GM19467 (cell line): Measurements from ENCODE around the gene SCEL.
"Not testable (repeated sequence)": the region's sequence is repeated elsewhere in the genome, so short reads cannot be mapped to it uniquely, and the experiment has no call there.

Experiments used
- ATAC-seq: cut with Tn5 transposase; IDR thresholded peaks from one replicate; pipeline ENCODE4 v1.9.1; 2021; ENCODE audit warnings: mild to moderate bottlenecking, moderate library complexity; ENCODE audit not compliant: unreplicated experiment

Gene SCEL

DNA sequence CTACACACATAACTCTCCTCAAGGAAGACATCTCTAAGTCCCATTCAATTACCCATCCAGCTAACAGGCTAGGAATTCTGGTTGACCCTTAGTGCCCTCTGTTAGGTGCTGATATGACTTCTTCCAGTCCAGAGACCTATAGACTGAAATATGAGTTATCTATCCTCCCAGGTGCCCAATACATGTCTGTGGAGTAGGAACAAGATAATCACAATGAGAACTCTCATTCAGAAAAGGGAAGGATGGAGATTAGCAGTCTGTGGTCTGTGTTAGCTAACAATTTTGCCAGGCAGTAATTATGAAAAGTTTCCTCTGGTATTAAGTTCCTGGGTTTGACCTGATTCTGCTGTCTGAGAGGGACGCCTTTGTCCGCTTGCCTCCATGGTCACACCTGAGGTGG, 117.8 kb downstream of the SCEL start:
- no peak for ATAC-seq

DNA sequence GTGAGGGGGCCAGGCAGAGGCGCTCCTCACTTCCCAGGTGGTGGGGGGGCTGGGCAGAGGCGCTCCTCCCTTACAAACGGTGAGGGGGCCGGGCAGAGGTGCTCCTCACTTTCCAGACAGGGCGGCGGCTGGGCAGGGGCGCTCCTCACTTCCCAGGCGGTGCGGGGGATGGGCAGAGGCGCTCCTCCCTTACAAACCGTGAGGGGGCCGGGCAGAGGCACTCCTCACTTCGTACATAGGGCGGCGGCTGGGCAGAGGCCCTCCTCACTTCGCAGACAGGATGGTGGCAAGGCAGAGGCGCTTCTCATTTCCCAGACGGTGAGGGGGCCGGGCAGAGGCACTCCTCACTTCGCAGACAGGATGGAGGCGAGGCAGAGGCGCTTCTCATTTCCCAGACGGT, 124.5 kb downstream of the SCEL start:
- not testable (repeated sequence) for ATAC-seq

DNA sequence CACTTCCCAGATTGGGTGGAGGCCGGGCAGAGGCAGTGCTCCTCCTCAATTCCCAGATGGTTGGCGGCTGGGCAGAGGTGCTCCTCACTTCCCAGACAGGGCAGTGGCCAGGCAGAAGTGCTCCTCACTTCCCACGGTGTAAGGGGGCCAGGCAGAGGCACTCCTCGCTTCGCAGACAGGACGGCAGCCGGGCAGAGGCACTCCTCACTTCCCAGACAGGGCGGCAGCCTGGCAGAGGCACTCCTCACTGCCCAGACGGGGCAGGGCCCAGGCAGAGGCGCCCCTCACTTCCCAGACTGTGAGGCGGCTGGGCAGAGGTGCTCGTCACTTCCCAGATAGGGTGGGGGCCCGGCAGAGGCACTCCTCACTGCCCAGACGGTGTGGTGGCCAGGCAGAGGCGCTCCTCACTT, 125.3 kb downstream of the SCEL start:
- no peak for ATAC-seq

DNA sequence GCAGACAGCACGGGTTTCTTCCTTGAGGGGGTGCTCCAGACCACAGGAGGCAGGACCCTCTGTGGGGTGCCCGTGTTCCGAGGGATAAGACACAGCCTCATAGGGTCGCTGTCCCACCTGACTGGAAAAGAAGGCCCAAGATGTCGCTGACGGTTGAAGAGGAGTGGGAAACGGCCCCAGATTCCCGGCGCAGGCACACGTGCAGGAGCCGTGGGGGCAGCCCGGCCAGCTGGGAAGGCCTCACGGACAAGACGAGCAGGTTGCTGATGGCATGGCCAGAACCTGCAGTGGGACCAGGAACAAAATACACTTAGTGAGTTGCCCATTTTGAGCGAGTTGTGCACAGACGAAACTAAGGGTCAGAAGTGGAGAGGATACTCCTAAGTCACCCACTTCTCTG, 126.8 kb downstream of the SCEL start:
- not testable (repeated sequence) for ATAC-seq

DNA sequence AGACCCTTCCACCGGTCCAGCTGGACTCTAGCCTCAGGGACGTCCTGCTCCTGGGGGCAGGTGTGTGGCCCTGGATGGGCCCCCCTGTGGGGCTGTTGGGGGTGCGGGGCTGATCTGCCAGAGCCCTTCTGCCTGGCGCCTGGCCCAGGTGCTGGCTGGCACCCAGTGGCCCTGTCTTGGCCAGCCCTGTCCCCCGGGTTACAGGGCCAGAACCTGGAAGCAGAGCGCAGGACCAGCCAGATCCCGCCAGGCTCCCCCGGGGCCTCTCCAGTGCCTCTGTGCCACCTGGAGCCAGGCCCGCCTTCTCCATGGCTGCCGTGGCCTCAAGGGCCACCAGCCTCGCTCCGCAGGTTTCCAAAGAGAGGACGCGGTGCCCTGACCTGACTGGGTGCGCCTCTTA, 127.3 kb downstream of the SCEL start:
- ATAC-seq = not testable (repeated sequence)

DNA sequence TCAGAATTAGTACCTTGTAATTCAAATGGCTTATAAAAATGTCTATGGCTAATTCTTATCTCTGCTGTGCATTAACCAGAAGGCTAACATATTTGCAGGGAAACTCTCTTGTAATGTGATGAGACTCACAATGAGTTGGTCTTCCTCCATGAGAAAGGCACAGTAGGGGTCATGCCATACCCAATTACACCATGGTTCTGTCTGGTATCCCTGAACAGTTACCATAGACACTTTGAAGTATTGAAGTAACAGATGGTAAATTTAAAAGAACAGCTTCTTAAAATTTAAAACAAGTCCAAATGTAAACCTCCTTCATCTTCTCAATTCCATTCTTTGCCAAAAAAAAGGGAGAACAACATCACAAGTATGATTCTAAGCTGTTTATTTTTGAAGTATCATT, 139.3 kb downstream of the SCEL start:
- no peak for ATAC-seq

DNA sequence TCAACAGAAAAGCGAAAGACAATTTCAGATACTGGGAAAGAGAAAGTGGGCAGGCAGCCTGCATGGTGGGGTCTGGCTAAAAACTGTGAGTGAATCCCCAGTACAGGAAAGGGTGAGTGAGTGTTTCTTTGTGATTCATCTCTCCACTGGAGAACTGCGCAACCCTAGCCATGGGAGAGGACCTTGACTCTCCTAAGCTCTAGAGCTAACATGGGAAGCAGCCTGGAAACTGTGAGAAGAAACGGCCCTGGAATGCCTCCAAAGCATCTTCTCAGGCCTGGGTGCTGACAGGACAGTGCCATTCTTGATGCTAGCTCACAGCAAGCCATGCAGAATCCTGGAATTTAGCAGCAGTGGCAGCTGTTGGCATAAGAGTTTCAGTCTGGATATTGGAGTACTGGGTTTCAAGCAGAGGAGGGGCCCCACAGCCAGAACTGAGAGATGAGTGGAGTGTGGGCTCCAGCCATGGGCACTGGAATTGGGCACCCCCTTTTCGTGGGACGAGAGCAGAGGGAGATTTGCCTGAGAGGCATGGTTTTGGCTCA, 143.3 kb downstream of the SCEL start:
- no peak for ATAC-seq

DNA sequence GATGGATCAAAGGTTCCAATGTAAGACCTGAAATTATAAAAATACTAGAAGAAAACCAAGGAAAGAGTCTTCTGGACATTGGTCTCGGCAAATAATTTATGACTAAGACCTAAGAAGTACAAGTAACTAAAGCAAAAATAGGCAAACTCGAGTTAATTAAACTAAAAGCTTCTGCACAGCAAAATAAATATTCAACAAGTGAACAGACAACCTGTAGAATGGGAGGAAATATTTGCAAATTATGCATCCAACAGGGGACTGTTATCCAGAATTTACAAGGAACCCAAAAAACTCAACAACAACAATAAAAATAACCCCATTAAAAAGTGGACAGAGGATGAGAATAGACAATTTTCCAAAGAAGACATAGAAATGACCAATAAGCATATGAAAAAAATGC, 152.3 kb downstream of the SCEL start:
- ATAC-seq = no peak

DNA sequence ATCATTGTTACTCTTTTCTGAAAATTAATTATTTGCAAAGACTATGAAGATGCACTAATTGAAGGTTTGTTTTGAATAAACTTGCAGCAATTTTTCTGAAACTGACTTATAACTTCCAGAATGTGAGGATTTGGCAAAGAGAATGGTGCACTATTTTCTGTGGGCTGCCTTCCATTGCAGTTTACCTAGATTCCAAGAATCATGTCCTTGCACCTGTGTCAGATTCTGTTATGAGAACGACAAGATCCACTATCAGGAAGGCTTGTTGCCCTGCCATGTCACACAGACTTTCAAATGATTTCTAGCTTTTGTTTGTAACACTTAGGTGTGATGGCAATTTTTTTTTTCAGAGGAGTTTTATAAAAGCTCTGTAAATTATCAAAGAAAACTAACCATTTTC, 156.4 kb downstream of the SCEL start:
- no peak for ATAC-seq

DNA sequence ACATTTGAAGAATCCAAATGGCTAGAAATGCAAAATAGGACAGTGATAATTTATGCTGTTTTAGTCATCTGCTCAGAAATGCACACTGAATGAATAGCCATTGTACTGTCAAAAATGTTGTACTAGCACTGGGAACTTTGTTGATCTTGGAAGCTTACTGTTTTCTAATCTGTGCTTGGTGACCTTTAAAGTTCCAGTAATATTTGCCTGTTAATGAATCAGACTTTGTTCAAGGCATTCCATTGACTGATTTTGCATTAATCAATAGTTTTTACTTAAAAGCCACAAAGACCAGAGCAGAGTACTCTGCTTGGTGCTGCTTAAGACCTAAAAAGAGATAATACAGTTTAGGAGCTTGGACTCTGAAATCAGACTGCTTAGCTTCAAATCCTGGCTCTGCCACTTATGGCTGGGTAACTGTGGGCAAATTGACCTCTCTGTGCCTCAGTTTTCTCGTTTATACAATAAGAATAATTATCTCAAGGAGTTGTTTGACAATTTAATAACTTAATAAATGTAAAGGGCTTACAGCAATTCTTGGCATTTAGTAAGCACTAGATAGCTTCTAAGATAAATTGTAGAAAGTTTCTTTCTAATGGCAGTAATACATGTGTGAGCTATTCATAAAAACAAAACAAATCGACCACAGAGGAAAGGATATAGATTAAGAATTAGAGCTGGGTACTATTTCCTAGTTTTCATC, 157.4 kb downstream of the SCEL start:
- ATAC-seq = no peak

DNA sequence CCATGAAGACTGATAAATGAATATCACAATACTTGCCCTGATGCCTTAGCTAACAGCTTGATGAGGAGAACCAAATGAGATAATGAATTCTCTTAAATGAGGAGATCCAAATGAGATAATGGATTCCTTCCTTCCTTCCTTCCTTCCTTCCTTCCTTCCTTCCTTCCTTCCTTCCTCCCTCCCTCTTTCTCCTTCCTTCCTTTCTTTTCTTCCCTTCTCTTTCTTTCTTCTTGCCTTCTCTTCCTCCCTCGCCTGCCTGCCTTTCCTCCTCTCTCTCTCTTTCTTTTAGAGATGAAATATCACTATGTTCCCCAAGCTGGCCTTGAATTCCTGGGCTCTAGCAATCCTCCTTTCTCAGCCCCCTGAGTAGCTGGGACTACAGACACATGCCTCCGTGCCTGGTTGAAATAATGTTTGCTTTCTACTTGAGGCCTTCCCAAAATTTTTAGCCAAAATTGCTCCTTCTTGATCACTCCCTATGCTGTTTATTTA, 158.0 kb downstream of the SCEL start:
- ATAC-seq = no peak
